SJSA1 (cell line): ENCODE results near the gene TSPAN5. TPM values are rescaled to one million over a fixed set of nuclear protein-coding genes. Genes with fewer than 3 reads are reported as not detected.
"Not testable (repeated sequence)": the region's sequence is repeated elsewhere in the genome, so short reads cannot be mapped to it uniquely, and the experiment has no call there.

ENCODE experiments used
- DNase-seq, 2 experiments: peaks; one replicate each; pipeline ENCODE4 v3.0.0-alpha.2; 2015 to 2020; ENCODE audit warnings: low spot score in 2 of 2, low read depth in 1 of 2
- H3K27ac ChIP-seq: fragments of 250-450 bp; sonication (Bioruptor Pico); 2 replicates; pipeline ENCODE4 v1.5.1; 2020; ENCODE audit warnings: mild to moderate bottlenecking, moderate library complexity
- H3K27me3 ChIP-seq: fragments of 250-450 bp; sonication (Bioruptor Pico); replicated peaks from 2 replicates; pipeline ENCODE4 v1.5.1; 2020; ENCODE audit warnings: mild to moderate bottlenecking, moderate library complexity
- H3K36me3 ChIP-seq: fragments of 250-450 bp; sonication (Bioruptor Pico); 2 replicates; pipeline ENCODE4 v1.5.1; 2020; ENCODE audit warnings: mild to moderate bottlenecking
- H3K4me1 ChIP-seq: fragments of 250-450 bp; sonication (Bioruptor Pico); replicated peaks from 2 replicates; pipeline ENCODE4 v1.6.1; 2021; ENCODE audit warnings: mild to moderate bottlenecking
- H3K4me3 ChIP-seq: fragments of 250-450 bp; sonication (Bioruptor Pico); 2 replicates; pipeline ENCODE4 v1.5.1; 2020; ENCODE audit warnings: mild to moderate bottlenecking
- H3K9me3 ChIP-seq: fragments of 250-450 bp; sonication (Bioruptor Pico); replicated peaks from 2 replicates; pipeline ENCODE4 v1.5.1; 2020; ENCODE audit warnings: mild to moderate bottlenecking
- total RNA-seq: library from RNA; depleted of rRNA; stranded (reverse); fragments of >200 nt; shearing (Covaris generic); gene quantifications from 2 replicates; pipeline ENCODE4 v1.2.3, GENCODE V29; 2014

TSPAN5 gene
- total RNA-seq, 1 experiment from 2014 or later: 20.0 TPM

DNA sequence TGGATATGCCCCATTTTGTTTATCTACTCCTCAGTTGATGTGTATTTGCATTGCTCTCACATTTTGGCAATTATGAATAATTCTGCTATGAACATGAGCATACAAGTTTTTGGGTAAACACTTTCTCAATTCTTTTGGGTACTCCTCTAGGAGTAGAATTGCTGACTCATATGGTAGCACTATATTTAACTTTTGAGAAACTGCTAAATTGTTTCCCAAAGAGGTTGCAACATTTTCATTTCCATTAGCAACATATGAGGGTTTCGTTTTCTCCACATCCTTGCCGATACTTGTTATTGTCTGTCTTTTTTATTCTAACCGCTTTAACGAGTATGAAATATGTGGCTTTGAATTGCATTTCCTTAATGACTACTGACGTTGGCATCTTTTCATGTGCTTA is 185.4 kb downstream of the TSPAN5 start:
- H3K4me3 ChIP-seq: no peak overlapping the region
- peaks cover 4% of the 10 kb centered on the region; the same call in 1 of the 2 replicates for H3K36me3 ChIP-seq
- no peaks in the 10 kb centered on the region for H3K9me3 ChIP-seq
- H3K27me3 ChIP-seq: no peaks in the 10 kb centered on the region
- no peak for DNase-seq
- H3K4me1 ChIP-seq: peaks cover 36% of the 10 kb centered on the region
- H3K27ac ChIP-seq: no peak overlapping the region

DNA sequence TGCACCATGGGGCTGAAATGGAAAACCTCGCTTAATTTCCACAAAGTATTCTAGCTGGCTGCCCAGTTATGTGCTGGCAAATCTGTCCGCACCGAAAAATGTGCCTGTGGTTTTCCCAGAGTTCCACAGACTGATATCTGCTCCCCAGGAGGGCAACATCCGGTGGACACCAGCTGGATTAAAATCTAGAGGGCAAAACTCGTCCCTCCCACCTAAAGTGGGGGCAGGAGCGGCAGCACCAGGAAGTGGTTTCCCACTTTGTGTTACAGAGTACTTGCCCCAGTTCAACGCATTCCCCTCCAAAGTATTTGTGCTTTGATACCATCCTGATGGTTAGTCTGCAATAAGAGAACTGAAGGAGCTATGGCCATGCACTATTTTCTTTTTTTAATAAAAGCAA is 187.6 kb downstream of the TSPAN5 start:
- Histone ChIP-seq H3K36me3 (peaks cover 4% of the 10 kb centered on the region; the same call in 1 of the 2 replicates), H3K9me3 (no peaks in the 10 kb centered on the region), H3K4me1 (peaks cover 51% of the 10 kb centered on the region), H3K27me3 (no peaks in the 10 kb centered on the region), H3K4me3 (no peak overlapping the region), H3K27ac (no peak overlapping the region)
- peak in 1 of 2 experiments; percentile 46 for DNase-seq

DNA sequence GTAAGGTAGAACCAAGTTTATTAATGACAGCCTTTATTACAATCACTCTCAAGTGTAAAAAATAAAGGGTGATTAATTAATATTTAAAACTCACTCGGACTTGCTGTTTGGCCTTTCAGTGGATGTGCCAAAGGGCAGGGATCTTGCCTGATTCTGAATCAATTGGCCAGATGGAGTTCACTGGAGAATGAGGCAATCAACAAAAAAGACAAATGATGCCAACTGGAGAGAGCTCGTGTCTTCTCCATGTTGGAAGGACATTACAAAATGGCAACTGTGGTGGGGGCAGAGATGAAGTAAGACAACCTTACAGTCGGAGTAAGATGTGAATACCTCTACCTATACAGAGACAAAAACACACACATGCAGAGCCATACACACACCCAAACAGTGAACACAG is 188.0 kb downstream of the TSPAN5 start:
- DNase-seq: no peak
- H3K27me3 ChIP-seq: no peaks in the 10 kb centered on the region
- H3K27ac ChIP-seq: no peak overlapping the region
- no peaks in the 10 kb centered on the region for H3K9me3 ChIP-seq
- H3K4me1 ChIP-seq: peaks cover 51% of the 10 kb centered on the region
- peaks cover 4% of the 10 kb centered on the region; the same call in 1 of the 2 replicates for H3K36me3 ChIP-seq
- H3K4me3 ChIP-seq: no peak overlapping the region

DNA sequence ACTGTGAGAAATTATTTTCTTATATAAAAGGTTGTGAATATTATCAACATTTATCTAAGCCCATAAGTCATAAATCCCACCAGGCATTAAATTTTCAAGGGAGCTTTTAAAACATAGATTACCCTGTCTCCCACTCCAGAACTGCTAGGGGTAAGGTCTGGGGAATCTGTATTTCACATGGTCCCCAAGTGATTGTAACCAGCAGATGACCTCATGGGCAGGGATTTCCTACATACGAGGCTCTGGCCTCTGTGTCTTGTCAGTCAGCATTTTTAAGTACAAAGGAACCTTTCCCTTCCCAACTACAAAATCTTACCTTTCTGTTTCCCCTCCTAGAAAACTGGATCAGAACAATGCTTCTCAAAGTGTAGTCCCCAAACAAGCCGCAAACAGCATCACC is 188.6 kb downstream of the TSPAN5 start:
- DNase-seq: no peak
- H3K36me3 ChIP-seq: peaks cover 4% of the 10 kb centered on the region; the same call in 1 of the 2 replicates
- peaks cover 49% of the 10 kb centered on the region for H3K4me1 ChIP-seq
- no peak overlapping the region for H3K4me3 ChIP-seq
- H3K9me3 ChIP-seq: no peaks in the 10 kb centered on the region
- no peak overlapping the region; the same call in 1 of the 2 replicates for H3K27ac ChIP-seq
- H3K27me3 ChIP-seq: no peaks in the 10 kb centered on the region

DNA sequence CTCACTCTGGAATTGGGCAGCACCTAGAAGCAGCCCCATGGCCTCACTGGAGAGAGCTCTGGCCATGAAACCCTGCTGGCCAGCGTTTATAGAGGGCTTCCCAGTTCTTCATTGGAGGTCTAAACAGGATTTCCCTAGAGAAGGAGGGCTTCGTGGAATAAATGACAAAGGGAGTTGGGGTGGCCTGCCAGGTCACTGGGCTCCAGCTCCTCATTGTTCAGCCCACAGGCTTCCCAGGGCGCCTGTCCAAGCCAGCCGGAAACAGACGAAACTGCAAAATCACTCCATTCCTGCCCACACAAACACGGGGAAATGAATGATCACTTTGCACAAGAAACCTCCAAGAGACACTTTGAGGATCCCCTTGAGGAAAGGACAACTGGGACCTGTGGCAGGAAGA is 189.7 kb downstream of the TSPAN5 start:
- Histone ChIP-seq H3K9me3 (no peaks in the 10 kb centered on the region), H3K4me3 (no peak overlapping the region), H3K36me3 (peaks cover 2% of the 10 kb centered on the region; the same call in 1 of the 2 replicates), H3K27ac (peak overlapping the region; percentile 60), H3K4me1 (peaks cover 39% of the 10 kb centered on the region), H3K27me3 (no peaks in the 10 kb centered on the region)
- DNase-seq: peak; percentile 68 to 70

DNA sequence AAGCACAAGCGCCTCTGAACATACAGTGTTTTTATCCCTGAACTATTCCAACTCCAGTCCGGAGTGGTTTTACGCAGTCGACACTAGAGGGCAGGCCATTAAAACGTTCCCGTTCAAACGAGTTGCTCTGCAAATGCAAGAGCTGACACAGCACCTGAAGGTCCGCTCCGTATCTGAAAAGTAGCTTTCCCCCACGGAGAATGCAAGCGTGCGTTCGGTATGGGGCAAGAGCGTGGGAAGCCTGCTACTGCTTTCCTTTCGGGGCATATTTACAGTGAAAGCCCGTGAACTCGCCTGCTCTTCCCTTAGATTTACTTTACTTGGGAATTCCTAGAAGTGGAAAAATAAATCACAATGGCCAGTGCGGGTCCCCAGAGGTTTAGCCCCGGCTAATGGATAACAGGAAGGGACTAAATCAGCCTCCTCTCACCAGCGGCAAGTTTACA is 190.8 kb downstream of the TSPAN5 start:
- peak; percentile 75 to 79 for DNase-seq
- Histone ChIP-seq H3K36me3 (no peaks in the 10 kb centered on the region; the same call in 1 of the 2 replicates), H3K27ac (no peak overlapping the region), H3K4me3 (peak overlapping the region; percentile 25), H3K9me3 (no peaks in the 10 kb centered on the region), H3K4me1 (peaks cover 36% of the 10 kb centered on the region), H3K27me3 (no peaks in the 10 kb centered on the region)

DNA sequence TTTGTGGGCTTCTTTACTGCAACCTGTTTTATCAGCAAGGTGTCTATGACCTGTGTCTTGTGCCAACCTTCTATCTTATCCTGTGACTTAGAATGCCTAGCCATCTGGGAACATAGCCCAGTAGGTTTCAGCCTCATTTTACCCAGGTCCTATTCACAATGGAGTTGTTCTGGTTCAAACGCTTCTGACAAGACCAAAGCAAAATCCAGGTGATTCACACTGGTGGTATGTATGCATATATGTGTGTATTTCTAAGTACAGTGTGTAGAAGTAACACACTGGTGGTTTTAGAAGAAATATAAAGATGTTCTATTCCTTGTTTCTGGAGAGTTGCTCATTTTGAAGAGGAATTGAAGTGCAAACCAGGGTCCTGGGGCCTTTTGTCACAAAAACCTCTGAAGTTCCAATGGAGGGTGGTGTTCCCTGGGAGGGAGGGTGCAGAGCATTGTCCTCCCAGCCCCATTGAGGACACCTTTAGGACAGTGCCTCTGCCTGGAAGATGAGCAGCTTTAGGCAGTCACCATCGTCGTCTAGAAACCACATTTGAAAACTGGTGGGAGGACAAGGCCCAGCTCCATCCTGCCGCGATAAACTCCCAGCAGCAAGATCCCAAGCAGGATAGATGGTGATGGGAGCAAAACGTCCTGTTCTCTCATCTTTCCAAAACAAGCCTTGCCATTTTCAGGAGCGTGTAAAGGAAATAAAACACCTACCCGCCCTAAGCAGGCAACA is 191.4 kb downstream of the TSPAN5 start:
- no peaks in the 10 kb centered on the region; the same call in 1 of the 2 replicates for H3K36me3 ChIP-seq
- H3K4me1 ChIP-seq: peaks cover 36% of the 10 kb centered on the region
- DNase-seq: no peak
- no peaks in the 10 kb centered on the region for H3K27me3 ChIP-seq
- no peak overlapping the region for H3K4me3 ChIP-seq
- no peak overlapping the region for H3K27ac ChIP-seq
- no peaks in the 10 kb centered on the region for H3K9me3 ChIP-seq

DNA sequence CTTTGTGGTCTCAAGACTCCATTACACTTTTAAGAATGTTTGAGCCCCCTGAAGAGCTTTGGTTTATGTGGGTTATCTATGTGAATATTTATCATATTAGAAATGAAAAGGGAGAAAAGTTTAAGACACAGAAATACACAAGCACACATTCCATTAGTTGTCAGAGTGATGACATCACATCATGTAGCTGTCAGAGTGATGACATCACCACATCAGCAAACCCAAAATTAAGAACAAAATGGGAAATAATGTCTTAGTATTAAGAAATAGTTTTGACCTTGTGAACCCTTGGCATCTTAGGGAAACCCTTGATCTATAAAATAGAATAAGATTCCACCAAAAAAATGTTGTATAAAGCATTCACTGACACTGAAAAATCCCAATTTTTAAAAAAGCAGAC is 195.9 kb downstream of the TSPAN5 start:
- no peaks in the 10 kb centered on the region for H3K9me3 ChIP-seq
- no peaks in the 10 kb centered on the region for H3K27me3 ChIP-seq

DNA sequence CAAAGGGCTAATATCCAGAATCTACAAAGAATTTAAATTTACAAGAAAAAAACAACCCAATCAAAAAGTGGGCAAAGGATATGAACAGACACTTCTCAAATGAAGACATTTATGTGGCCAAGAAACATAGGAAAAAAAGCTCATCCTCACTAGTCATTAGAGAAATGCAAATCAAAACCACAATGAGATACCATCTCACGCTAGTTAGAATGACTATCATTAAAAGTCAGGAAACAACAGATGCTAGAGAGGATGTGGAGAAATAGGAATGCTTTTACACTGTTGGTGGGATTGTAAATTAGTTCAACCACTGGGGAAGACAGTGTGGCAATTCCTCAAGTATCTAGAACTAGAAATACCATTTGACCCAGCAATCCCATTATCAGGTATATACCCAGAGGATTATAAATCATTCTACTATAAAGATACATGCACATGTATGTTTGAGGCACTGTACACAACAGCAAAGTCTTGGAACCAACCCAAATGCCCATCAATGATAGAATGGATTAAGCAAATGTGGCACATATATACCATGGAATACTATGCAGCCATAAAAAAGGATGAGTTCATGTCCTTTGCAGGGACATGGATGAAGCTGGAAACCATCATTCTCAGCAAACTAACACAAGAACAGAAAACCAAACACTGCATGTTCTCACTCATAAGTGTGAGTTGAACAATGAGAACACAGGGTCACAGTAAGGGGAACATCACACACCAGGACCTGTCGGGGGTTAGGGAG is 197.1 kb downstream of the TSPAN5 start:
- H3K9me3 ChIP-seq, H3K4me3 ChIP-seq, DNase-seq: not testable (repeated sequence)

More for the DNA sequence above, 195.9 kb downstream of the TSPAN5 start:
- Histone ChIP-seq H3K36me3 (no peaks in the 10 kb centered on the region), H3K4me3 (no peak overlapping the region), H3K27ac (no peak overlapping the region), H3K4me1 (peaks cover 11% of the 10 kb centered on the region)
- no peak for DNase-seq

DNA sequence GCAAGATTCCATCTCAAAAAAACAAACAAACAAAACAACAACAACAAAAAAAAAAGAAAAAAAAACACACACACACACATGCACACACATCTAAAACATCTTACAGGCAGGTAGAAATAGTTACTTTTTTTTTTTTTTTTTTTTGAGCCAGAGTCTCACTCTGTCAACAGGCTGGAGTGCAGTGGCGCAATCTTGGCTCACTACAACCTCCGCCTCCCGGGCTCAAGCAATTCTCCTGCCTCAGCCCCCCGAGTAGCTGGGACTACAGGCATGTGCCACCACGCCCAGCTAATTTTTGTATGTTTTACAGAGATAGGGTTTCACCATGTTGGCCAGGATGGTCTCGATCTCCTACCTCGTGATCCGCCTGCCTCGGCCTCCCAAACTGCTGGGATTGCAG is 201.0 kb downstream of the TSPAN5 start:
- not testable (repeated sequence) for H3K36me3 ChIP-seq, H3K9me3 ChIP-seq, H3K4me3 ChIP-seq, H3K27me3 ChIP-seq, H3K4me1 ChIP-seq, DNase-seq, H3K27ac ChIP-seq

More for the DNA sequence above, 197.1 kb downstream of the TSPAN5 start:
- not testable (repeated sequence) for H3K36me3 ChIP-seq, H3K4me1 ChIP-seq, H3K27ac ChIP-seq, H3K27me3 ChIP-seq

DNA sequence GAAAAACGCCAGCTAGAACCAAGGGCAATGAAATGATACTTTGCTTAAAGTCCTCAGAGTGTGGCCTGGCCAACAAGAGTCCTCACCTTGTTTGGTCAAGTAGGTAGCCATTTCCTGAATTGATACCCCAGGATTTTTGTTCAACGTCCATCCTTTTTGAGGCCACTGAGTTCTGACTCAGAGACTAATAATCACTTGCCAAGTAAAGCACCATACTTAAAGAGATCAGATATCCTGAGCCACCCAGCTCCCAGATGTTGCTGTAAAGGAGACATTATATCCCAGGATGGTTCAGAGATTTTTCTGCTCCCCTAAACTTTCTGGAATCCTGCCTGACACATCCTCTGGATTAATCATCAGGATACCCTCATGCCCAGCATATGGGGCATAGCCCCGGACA is 206.3 kb downstream of the TSPAN5 start:
- Histone ChIP-seq H3K4me1 (peaks cover 6% of the 10 kb centered on the region; the same call in 1 of the 2 replicates), H3K27ac (no peak overlapping the region), H3K4me3 (no peak overlapping the region), H3K9me3 (no peaks in the 10 kb centered on the region), H3K27me3 (no peaks in the 10 kb centered on the region), H3K36me3 (no peaks in the 10 kb centered on the region)
- no peak for DNase-seq

DNA sequence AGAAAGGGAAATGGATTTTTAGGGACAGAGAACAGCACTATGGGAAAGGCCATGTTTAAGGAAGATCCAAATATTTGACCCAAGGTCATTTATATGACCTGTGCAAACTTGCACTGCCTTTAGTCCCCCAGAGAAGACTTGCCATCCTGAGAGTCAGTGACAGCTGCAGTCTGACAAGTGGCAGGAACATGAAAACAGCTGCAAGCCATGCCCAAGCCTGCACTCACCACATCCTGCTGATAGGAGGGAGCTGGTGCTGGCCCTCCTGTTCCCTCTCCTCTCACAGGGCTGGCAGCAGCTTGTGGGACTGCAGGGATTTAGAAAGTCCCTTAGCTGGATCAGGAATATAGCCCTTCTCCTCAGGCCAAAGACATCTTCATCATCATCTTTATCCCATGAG is 209.5 kb downstream of the TSPAN5 start:
- Histone ChIP-seq H3K9me3 (no peaks in the 10 kb centered on the region), H3K4me1 (peaks cover 18% of the 10 kb centered on the region), H3K27me3 (no peaks in the 10 kb centered on the region), H3K4me3 (no peak overlapping the region), H3K27ac (no peak overlapping the region), H3K36me3 (peaks cover 2% of the 10 kb centered on the region; the same call in 1 of the 2 replicates)
- DNase-seq: no peak

DNA sequence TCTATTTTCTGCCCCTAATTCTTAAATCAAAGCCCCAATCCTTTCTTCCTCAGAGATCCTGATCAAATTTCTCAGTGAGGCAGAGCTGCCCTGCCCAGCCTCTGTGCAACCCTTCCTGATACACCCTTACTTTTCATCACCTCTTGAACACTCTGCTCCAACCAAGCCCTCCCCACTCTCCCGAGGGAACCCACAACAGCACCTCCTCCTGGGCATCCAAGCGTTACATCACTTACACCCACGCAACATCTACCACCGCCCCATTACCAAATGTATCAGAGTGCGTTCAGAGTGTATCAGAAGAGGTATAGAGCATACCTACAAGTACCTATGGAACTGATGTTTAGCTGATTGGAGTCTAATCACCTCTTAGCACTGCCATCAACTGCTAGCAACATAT is 210.8 kb downstream of the TSPAN5 start:
- no peak overlapping the region for H3K27ac ChIP-seq
- H3K9me3 ChIP-seq: no peaks in the 10 kb centered on the region
- DNase-seq: no peak
- H3K27me3 ChIP-seq: no peaks in the 10 kb centered on the region
- H3K4me3 ChIP-seq: no peak overlapping the region
- peaks cover 18% of the 10 kb centered on the region for H3K4me1 ChIP-seq
- H3K36me3 ChIP-seq: peaks cover 3% of the 10 kb centered on the region
